ENCODE results near the gene CFAP221. TPM values are rescaled to one million over a fixed set of nuclear protein-coding genes. Genes with fewer than 3 reads are reported as not detected.

CFAP221 gene
- total RNA-seq, 1 donor from 2014 or later, result not detected

GRCh38 chr2:119697290-119698020 lies 153.2 kb downstream of the CFAP221 start:
- no peak for DNase-seq (ENCODE audit: low read depth in 2 of 2)

GRCh38 chr2:119698246-119698645 lies 154.0 kb downstream of the CFAP221 start:
- DNase-seq (ENCODE audit: low read depth in 2 of 2), result no peak

GRCh38 chr2:119699016-119699606 lies 154.9 kb downstream of the CFAP221 start:
- peak in 1 of 2 donors; percentile 56 for DNase-seq (ENCODE audit: low read depth in 2 of 2)

- DNase-seq (ENCODE audit: low read depth in 2 of 2), result no peak
Observed at GRCh38 chr2:119700866-119701265, 156.6 kb downstream of the CFAP221 start.

GRCh38 chr2:119701352-119701751 lies 157.1 kb downstream of the CFAP221 start:
- DNase-seq (ENCODE audit: low read depth in 2 of 2), result no peak

GRCh38 chr2:119702203-119702917 lies 158.1 kb downstream of the CFAP221 start:
- DNase-seq (ENCODE audit: low read depth in 2 of 2), result no peak

GRCh38 chr2:119702918-119703401 lies 158.7 kb downstream of the CFAP221 start:
- peak; percentile 23 to 72 for DNase-seq (ENCODE audit: low read depth in 2 of 2)

GRCh38 chr2:119703526-119703925 lies 159.3 kb downstream of the CFAP221 start:
- no peak for DNase-seq (ENCODE audit: low read depth in 2 of 2)

GRCh38 chr2:119704670-119705120 lies 160.4 kb downstream of the CFAP221 start:
- no peak for DNase-seq (ENCODE audit: low read depth in 2 of 2)

GRCh38 chr2:119706221-119706620 lies 162.0 kb downstream of the CFAP221 start:
- peak; percentile 14 to 69 for DNase-seq (ENCODE audit: low read depth in 2 of 2)

Other genes with a start within 250 kb of the CFAP221 start
- 9.8 and 10.0 TPM in 2 replicates for gene C2orf76, start 177.6 kb upstream of the CFAP221 start, total RNA-seq
- 77.0 and 103 TPM in 2 replicates for gene DBI, start 177.5 kb upstream of the CFAP221 start, total RNA-seq
- 0.13 TPM in 2 replicates for gene TMEM37, start 112.6 kb upstream of the CFAP221 start, total RNA-seq
- not detected in 2 replicates for gene SCTR, start 20.0 kb upstream of the CFAP221 start, total RNA-seq
- 7.6 and 9.0 TPM in 2 replicates for gene TMEM177, start 134.8 kb downstream of the CFAP221 start, total RNA-seq
- 25.4 and 27.1 TPM in 2 replicates for gene PTPN4, start 215.5 kb downstream of the CFAP221 start, total RNA-seq

Measured in dermis microvascular lymphatic vessel endothelial cell (primary cell).